Tracheal epithelial cell (primary cell): Measurements from ENCODE around the gene SRGAP2C. TPM values are rescaled to one million over a fixed set of nuclear protein-coding genes. Genes with fewer than 3 reads are reported as not detected.

Experiments
- total RNA-seq: library from RNA; depleted of rRNA; stranded (reverse); fragments of >200 nt; gene quantifications from 2 replicates; pipeline ENCODE4 v1.2.1, GENCODE V29; 2014

The SRGAP2C gene
- 4.1 and 10.4 TPM in 2 replicates for total RNA-seq

GRCh38 chr1:121184290-121185127 is at the start of gene SRGAP2C, which contains the start of gene FAM72B:
Gene SRGAP2C (plus strand): TSS chr1:121184975. CDS start chr1:121187447, 2,472 bp downstream.
Gene FAM72B (minus strand): TSS chr1:121184340. CDS start chr1:121183489, 851 bp downstream.

Other genes starting within 250 kb of the SRGAP2C start
- gene FAM72B, start 635 bp upstream of the SRGAP2C start, total RNA-seq = 0.24 TPM in 1 of 2 replicates, not detected in the other